Nucleus accumbens (tissue), 56 donors: ENCODE results near the gene DNM3.
"Not testable (repeated sequence)": the region's sequence is repeated elsewhere in the genome, so short reads cannot be mapped to it uniquely, and the experiment has no call there.

Source experiments
- DNase-seq, 56 donors: peaks; one replicate each; lab custom pipeline; 2025; lab: John Stamatoyannopoulos, UW

The DNM3 gene

GRCh38 chr1:172003766-172004530 is 162.7 kb downstream of the DNM3 start:
- DNase-seq = no peak

GRCh38 chr1:172004671-172005070 is 163.4 kb downstream of the DNM3 start:
- DNase-seq = no peak

DNA sequence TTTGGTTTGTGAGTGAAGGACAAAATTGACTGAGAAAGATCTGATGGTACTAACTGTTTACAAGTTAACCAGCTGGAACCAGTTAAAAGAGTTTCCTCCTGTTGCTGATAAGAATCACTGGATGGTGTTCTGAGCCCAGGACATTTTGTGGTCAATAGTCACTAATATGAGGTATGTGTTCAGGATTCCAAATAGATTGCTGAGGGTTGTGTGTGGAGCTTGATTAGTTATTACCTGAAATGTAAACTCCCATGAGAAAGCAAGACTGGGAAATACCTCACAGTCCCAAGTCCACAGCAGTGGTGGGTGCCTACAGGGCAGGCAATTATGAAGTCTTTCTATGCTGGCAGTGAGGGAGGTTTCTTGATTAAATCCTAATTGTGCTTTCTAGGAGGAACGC is 164.6 kb downstream of the DNM3 start:
- DNase-seq = no peak

DNA sequence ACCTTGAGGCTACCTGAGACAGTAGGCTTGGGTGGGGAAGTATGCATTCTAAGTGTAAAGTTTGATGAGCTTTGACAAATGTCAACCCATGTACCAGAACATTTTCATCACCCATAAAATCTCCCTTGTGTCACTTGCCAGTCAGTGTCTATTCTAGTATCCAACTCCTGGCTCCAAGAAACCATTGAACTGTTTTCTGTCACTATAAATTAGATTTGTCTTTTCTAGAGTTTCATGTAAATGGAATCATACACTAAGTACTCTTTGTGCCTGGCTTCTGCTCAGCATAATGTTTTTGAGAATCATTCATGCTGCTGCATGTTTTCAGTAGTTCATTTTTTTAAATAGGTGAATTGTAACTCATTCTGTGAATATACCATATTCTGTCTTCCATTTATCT is 165.4 kb downstream of the DNM3 start:
- no peak for DNase-seq

DNA sequence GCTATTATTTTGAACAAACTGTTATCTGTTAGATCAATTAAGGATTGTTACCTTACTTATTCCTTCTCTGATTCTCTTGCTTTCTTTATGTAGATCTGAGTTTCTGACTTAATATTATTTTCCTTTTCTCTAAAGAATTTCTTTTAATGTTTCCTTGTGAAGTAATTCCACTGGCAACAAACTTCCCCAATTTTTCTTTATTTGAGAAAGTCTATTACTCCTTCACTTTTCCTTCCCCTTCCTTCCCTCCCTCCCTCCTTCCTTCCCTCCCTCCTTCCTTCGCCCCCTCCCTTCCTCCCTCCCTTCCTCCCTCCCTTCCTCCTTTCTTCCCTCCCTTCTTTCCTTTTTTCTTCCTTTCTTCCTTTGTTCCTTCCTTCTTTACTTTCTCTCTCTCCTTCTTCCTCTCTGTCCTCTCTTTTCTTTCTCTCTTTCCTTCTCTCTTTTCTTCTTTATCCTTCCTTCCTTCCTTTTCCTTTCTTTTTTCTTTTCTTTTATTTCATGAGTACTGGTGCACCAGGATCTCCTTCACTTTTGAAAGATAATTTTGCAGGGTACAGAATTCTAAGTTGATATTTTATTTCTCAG is 177.5 kb downstream of the DNM3 start:
- DNase-seq = no peak

DNA sequence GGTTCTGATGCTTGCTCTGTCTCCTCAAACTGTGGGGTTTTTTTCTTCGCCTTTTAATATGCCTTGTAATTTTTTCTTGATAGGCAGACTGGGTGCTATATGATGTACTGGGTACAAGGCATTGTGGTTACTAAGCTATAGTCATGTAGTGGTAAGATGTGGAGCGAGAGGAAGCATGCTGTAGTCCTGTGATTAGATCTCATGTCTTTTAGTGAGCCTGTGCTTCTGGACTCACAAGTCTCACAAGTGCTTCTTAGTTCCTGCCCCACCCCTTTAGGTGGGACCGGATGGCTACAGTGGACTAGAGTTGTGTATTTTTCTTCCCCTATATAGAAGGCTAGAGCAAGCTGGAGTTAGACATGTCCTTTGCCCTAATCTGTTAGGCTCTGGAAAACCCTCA is 178.7 kb downstream of the DNM3 start:
- no peak for DNase-seq

DNA sequence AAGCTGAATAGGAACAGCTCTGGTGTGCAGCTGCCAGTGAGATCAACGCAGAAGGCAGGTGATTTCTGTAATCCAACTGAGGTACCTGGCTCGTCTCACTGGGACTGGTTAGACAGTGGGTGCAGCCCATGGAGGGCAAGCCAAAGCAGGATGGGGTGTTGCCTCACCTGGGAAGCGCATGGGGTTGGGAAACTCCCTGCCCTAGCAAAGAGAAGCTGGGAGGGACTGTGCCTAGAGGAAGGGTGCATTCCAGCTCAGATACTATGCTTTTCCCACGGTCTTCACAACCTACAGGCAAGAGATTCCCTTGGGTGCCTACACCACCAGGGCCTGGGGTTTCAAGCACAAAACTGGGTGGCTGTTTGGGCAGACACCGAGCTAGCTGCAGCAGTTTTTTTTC is 183.2 kb downstream of the DNM3 start:
- no peak for DNase-seq

DNA sequence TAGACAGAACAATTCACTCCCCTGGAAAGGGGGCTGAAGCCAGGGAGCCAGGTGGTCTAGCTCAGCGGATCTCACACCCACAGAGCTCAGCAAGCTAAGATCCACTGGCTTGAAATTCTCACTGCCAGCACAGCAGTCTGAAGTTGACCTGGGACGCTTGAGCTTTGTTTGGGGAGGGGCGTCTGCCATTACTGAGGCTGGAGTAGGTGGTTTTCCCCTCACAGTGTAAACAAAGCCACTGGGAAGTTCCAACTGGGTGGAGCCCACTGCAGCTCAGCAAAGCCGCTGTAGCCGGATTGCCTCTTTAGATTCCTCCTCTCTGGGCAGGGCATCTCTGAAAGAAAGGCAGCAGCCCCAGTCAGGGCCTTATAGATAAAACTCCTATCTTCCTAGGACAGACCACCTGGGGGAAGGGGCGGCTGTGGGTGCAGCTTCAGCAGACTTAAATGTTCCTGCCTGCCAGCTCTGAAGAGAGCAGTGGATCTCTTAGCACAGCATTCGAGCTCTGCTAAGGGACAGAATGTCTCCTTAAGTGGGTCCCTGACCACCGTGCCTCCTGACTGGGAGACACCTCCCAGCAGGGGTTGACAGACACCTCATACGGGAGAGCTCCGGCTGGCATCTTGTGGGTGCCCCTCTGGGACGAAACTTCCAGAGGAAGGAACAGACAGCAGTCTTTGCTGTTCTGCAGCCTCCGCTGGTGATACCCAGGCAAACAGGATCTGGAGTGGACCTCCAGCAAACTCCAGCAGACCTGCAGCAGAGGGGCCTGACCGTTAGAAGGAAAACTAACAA is 183.8 kb downstream of the DNM3 start:
- not testable (repeated sequence) for DNase-seq

GRCh38 chr1:172040466-172040865 is 199.2 kb downstream of the DNM3 start:
- DNase-seq = no peak

- DNase-seq = no peak
Observed at GRCh38 chr1:172041102-172041501, 199.8 kb downstream of the DNM3 start.

GRCh38 chr1:172041742-172042141 is 200.4 kb downstream of the DNM3 start:
- no peak for DNase-seq

DNA sequence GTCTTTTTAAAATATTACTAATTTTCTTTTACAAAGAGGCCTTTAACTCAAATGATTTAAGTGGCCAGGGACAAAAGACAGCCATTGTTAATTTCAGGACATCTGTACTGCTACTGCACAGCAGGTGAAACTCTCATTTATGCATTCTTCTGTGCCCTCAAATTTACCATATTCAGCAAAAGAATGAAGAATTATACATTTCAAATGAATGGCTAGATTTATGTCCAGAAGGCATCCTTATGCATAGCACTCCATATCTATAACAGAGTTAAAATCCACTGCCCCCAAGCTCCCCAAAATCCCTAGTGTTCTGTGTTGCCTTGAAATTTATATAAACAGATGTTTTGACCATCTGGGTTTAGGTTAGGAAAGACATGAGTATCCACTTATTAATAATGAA is 202.6 kb downstream of the DNM3 start:
- no peak for DNase-seq

- DNase-seq = no peak
Observed at GRCh38 chr1:172051898-172052297, 210.6 kb downstream of the DNM3 start.

DNA sequence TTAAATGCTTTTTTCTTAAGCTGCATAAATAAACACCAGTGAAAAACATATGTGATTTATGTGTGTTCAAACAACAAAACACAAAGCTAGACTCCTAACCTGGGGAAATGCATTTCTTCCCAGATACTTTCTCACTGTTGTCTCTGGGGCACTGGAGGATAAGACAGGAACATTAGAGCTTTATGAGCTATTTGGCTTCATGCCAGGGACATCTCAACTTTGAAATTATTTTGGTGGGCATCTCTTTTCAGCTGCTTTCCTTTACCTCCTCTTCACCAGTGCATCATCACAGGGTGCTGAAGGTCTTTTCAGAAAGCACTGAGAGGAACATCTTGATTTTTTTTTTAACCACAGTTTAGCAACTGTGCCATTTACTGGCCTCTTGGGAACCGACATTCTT is 212.9 kb downstream of the DNM3 start:
- DNase-seq = no peak

GRCh38 chr1:172055816-172056419 is 214.6 kb downstream of the DNM3 start:
- DNase-seq = not testable (repeated sequence)

DNA sequence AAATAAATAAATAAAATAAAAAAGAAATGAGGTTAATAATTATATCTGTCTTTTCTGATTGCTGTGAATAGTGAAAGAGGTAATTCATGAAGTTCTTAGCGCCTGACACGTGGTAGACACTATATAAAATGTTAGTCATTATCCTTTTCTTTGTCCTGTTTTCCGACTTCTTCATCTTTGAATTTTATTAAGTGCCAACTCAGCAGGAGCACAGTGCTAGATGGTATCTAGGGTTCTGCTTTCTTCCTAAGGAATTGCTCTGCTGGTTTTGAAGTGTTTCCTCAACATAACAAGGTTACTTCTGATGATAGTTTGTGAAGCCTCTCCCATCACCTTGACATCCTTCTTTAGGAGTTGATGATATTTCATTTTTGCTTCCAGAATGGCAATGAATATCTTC is 227.0 kb downstream of the DNM3 start:
- DNase-seq = no peak

- DNase-seq = no peak
Observed at GRCh38 chr1:172069051-172069450, 227.8 kb downstream of the DNM3 start.

DNA sequence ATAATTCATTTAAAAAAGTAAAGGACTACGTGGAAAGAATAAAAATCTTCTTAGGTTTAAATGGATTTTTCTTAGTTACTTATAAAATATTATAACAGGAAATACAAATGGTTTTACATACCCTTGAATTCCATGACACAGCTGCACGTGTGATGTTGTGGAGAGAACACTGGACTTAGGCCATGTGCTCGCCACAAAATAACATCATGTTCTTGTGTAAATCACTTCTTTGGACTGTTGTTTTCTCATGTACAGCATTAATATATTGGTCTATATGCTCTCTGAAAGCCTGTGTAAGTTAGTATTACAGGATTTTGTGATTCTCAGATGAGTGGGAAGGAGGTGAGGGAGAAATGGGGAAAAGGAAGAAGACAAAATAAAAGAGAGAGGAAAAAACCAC is 228.2 kb downstream of the DNM3 start:
- peak in 3 of 56 donors; percentile 0 to 24 (median 2) for DNase-seq

GRCh38 chr1:172070055-172070454 is 228.8 kb downstream of the DNM3 start:
- no peak for DNase-seq

DNA sequence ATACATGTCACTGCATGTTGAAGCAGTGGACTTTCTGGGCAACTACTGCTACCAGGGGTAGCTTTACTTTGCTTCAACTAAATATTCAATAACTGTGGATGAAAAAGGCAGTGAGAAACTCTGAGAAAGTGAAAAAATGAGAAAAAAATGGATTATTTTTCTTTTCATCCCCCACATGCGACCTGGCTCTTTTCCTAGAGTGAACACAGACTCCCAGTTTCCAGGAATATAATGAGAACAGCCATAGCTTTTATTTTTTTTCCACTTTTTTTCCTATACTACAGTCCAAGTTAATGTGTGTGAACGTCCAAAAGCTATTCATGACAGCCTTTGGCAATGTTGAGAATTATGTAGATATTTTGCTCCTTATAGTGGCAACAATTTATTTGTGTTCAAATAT is 230.4 kb downstream of the DNM3 start:
- no peak for DNase-seq

DNA sequence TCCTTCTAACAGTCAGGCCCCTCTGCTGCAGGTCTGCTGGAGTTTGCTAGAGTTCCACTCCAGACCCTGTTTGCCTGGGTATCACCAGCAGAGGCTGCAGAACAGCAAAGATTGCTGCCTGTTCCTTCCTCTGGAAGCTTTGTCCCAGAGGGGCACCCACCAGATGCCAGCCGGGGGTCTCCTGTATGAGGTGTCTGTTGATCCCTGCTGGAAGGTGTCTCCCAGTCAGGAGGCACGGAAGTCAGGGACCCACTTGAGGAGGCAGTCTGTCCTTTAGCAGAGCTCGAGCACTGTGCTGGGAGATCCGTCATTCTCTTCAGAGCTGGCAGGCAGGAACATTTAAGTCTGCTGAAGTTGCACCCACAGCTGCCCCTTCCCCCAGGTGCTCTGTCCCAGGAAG is 238.6 kb downstream of the DNM3 start:
- DNase-seq = not testable (repeated sequence)
